NCI-H1694 (cell line): ENCODE measurements around the gene MAP1LC3B.

Source experiments
- DNase-seq: peaks from one replicate; lab custom pipeline; 2025; lab: John Stamatoyannopoulos, UW

MAP1LC3B gene

DNA sequence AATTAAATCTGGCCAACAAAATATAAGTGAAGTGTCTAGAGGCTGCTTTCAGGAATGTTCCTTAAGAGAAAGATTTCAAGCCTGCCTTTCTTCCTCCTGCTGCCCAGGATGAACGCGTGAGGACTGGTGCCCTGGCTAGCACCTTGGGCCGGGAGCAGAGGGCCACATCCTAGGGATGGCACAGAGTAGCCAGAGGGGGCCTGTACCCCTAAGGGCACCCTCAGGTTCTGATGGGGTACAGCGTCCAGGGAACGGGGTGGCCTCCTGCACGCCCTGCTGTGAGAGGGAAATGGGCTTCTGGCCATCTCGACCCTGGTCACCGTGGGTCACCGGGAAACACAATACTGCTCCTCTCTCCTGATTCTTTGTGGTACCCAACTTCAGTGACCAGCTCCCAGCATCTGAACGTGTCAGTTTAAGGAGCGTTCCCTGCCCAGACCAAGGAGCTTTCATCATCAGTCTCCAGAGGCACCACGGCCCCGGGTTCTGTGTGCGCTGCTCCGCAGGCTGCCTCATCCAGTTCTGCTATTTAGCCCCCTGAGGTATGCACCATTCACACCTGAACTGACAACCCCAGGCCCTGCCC, 40.3 kb downstream of the MAP1LC3B start:
- DNase-seq = no peak

DNA sequence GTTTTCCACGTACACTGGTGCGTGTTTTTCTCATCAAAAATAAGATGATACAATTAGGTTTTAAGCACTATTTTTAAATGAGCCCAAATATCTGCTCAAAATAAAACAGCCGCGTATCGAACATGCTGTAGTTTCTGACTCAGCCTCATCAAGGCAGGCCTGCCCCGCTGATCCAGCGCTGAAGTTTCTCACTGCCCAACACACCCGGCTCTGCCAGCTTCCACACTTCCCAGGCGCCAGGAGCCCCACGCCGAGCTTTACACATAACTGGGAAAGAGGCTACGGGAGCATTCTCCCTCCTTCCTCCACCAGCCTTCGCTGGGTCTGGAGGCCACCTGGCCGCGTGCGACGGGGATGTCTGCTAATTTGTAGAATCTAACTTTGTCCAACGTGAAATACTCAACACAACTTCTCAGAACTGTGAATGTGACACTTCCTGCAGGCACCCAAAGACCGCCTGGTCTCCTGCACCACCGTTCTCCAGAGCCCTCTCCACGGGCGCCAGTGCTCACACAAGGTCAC, 42.1 kb downstream of the MAP1LC3B start:
- no peak for DNase-seq

DNA sequence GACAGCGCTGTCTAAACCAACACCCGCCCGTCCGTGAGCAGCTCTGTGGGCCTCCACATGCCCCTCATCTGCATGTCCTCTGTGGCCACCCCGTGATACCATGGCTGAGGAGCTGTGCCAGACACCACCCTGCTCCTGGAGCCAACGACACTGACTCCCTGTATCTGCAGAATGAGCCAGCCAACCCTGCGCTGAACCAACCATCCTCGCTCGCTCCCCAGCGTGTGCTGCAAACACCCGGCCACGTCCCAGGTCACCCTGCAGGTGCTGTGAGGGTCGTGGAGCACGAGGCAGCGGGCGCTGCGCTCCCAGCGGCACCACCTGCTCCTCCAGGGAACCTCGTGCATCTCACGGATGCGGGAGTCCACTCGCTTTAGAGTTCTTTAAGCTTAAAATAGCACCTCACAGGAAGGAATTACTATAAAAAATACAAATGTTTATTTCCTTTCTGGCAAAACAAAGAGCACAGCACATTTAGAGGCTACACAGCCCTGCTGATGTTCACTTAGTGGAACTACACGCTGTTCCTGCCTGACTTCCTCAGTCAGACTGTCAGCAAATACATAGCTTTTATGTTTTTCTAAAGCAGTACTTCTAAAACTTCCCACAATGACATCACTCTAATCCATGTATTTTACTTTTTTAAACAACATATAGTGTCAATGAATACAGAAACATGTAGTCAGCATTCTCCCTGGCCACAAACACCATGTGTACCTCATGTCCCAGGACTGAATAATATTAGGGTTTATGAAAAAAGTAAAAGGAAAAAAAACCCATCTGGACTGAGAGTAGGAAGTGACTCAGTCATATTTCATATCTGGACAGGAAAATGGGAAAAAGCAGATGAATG, 43.5 kb downstream of the MAP1LC3B start:
- DNase-seq = no peak

DNA sequence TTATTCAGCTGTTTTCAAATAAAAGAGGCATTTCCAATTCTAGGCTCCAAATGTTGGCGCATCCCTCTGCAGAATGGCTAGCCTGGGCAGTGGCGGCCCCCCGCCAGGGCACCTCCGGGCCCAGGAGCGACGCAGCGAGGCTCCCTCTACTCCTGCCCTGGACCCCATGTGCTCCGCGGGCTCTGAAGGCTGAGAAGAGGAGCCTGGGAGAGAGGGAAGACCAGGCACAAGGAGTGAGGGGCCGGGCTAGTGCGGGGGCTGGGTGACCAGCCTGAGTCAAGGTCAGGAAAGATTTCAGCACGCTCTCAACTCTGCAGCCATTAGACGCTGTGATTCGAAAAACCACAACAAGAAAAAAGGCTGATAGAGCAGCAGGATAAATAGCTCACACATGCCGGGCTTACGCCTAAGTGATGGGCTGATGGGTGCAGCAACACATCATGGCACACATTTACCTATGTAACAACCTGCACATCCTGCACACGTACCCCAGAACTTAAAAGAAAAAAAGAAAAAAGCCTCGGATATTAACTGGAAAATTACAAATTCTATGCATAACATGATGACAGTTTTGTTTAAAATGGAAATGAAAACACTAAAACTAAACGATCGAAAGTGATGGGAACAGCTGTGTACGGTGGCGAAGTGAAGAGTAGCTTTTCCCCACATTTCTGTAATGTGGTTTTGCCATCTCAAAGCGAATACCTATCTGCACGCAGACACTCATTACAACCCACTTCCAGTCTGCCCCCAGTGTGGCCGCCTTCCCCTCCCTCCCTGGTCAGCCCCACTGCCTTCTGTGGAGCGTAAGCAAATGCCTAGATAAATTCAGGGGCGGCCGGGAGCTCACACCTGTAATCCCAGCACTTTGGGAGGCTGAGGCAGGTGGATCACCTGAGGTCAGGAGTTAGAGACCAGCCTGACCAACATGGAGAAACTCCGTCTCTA, 44.4 kb downstream of the MAP1LC3B start:
- no peak for DNase-seq

DNA sequence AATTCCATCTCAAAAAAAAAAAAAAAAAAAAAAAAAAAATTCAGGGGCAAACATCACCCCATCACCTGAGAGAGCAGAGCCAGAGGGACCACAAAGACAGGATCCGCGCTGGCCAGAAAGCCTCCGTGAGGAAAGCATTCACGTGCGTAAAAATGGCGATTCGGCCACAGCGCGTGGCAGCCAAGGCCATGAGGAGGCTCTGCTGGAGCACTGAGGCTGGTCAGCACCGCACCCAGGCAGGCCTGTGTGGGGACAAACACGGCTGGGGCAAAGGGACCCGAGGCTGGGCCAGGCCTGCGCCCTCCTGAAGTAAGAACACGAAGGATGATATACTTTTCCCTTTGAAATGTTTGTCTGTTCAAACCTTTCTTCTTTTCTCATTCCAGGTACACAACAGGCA, 45.2 kb downstream of the MAP1LC3B start:
- DNase-seq = no peak

DNA sequence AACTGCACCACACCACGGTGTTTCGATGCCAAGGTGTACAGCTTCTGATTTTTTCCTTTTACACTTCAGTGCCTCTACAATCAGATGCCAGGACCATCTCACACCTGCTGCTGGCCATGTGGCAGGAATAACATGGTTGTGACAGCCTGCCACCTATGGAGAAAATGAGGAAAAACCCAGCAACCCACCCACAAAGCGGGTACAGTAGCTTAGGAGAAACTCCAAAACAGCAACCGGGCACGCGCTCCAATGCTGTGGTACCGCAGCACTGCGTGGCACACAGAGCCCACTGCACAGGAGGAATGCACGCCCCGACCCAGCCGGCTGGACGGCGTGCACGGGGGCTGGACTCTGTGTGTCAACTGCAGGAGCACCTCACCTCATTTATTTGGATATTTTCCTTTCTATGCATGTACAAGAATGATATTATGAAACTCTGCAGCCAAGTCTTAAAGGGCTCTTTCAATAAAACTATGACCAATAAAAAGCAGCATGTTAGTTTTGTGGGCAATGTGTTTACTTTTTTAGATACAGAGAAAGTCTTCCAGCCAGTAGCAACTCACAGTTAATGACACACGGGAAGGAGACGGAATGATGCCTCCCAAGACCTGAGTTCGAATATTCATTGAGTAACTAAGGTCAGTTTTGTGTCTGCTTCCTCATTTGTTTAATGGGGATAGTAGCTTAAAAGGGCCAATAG, 45.9 kb downstream of the MAP1LC3B start:
- DNase-seq = no peak

DNA sequence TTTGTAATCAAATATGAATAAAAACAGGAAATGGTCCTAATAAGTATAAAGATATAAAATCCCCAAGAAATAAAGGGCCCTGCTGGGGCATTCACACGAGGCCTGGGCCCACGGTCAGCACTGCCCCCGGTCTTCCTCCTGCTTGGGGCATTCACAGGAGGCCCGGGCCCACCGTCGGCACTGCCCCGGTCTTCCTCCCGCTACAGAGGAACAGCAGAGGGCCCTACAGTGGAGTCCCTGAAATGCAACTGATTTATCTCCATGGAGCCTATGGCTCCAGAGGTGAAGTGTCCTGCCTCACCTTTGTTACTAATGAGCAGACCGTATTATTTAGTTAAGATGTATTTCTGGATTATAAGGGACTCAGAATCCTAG, 46.5 kb downstream of the MAP1LC3B start:
- DNase-seq = no peak

DNA sequence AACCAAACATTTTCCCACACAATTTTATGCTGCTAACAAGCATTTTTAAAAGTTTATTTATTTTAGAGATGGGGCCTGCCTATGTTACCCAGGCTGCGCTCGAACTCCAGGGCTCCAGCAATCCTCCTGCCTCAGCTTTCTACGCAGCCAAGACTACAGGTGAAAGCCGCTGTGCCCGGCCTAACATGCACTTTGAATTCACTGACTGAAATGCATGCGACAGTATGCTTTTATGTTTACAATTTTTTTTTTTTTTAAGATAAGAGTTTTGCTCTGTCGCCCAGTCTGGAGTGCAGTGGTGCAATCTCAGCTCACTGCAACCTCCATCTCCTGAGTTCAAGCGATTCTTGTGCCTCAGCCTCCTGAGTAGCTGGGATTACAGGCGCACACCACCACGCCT, 47.8 kb downstream of the MAP1LC3B start:
- DNase-seq = no peak

DNA sequence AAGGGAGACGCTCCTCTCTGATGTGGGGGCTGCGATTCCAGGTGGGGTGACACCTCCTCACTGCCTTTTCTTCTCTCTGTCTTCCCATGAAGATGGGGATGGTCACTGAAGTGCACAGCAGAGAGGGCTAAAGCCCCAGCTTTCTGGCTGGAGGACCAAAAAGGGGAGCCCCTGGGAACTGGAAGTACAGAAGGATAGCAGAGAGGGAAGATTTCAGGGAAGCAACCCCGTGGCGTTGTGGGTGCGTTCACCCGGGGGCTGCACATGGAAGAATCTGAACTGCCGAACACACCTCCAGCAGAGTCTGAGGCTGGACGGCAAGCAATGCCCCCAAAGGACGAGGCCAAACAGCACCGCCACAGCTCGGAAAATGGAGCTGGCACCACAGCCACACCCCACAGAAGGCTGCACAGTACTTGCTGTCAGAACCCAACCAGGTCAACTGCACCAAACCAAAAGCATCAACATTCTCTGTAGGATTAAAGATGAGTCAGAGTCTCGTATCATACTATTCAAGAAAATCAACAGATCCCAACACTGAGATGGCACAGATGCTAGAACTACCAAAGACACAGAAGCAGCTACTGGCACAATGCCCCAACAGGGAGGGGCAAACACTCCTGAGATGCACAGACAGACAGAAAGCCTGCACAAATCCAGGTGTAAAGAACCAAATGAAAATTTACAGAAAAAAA, 49.9 kb downstream of the MAP1LC3B start:
- DNase-seq = no peak

DNA sequence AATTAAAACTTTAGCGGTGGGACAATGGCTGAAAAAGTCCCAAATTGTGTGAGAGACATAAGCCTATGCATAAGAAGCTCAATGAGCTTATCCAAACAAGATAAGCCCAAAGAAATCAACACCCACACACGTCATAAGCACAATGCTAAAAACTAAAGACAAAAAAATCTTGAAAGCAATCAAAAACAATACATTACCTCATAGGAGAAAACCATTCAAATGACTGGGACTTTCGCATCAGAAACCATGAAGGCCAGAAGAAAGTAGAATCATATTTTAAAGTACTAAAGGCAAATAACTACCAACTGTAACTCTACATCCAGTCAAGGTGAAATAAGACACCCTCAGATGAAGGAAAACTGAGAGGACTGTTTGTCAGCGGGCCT, 50.4 kb downstream of the MAP1LC3B start:
- DNase-seq = no peak

DNA sequence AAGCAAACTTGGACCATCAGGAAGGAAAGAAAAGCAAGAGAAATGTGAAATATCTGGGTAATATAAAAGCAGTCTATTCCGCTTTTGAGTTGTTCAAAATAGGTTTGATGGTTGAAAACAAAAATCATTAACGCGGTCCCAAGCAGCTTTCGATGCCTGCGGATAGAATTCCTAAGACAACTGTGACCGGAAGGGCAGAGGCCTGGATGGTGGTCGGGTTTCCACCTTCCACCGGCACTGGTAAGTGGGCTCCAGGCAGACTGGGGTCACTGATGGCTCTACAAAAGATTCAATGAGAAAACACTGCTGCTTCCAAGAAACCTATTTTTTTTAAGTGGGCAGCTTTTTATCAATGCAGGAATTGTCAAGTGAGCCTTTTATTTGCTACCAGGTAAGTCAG, 50.9 kb downstream of the MAP1LC3B start:
- DNase-seq = no peak

DNA sequence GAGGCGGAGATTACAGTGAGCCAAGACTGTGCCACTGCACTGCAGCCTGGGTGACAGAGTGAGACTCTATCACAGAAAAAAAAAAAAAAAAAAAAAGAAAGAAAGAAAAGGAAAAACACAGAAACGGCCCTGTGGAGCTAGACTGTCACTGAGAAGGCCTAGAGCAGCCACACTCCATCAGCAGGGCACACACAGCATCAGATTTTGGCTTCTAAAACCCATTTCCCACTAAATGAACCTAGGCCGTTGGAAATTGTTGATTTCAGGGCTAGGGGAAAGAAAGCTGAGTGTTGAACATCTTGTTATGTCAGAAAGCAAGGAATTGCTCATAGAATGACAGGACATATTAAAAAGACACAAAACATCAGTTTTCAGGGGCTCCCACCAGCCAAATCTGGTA, 51.8 kb downstream of the MAP1LC3B start:
- no peak for DNase-seq

DNA sequence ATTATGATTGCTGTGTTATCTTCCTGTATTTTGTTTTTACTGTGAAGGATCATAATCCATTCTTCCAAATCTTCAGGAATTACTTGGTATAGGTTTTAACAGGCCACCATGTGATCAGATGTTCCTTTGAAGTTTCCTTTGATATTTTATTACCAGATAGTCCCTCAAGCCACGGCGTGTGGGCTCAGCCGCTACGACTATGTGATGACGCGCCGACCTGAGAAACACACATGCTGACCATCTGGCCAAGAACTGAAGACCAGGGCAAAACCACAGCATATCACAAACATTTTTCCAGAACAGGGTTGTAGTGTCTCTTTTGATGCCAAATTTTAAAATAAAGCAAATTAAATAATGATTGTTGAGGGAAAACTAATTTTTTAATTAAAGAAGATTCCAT, 53.4 kb downstream of the MAP1LC3B start:
- DNase-seq = no peak

DNA sequence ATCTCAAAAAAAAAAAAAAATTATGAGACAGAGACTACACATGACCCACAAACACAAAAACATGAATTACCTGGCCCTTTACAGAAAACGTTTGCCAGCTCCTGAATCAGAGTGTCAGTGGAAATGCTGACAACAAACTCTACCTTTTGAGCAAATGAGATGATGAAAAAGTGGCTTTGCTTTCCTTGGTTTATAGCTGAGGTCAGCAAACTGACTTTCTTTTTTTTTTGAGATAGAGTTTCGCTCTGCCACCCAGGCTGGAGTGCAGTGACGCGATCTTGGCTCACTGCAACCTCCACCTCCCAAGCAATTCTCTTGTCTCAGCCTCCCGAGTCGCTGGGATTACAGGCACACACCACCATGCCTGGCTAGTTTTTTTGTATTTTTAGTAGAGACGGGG, 54.3 kb downstream of the MAP1LC3B start:
- no peak for DNase-seq

DNA sequence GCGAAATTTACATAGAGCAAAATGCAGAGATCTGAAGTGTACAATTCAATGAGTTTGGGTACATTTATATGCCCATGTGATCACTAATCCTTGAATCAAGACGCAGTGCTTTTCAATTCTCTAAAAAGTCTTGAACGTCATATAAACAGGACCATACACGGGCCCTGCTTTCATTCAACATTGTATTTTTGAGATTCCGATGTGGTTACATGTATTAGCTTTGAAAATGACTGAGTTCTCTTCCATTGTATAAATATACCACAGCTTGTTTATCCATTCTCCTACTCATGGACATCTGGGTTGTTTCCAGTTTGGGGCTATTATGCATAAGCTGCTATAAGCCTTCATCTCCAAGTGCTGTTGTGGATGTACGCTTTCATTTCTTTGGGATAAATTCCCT, 55.2 kb downstream of the MAP1LC3B start:
- no peak for DNase-seq

DNA sequence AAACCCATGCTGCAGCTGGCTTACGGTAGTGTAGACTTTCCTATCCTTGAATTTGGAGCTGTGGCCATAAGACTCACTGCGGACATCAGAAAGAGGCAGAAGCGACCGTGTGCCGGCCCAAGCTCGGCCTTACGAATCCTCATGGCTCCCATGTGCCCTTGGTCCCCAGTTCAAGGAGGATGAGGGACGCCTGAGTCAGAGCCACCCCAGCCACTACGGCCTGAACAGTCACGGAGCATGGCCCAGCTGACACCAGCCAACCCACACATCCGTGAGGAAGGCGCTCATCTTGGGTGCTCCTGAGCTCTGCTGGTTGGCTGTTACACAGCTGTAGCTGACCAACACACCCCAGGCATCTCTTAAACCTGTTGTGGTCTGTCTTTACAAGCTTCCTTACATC, 56.7 kb downstream of the MAP1LC3B start:
- no peak for DNase-seq

DNA sequence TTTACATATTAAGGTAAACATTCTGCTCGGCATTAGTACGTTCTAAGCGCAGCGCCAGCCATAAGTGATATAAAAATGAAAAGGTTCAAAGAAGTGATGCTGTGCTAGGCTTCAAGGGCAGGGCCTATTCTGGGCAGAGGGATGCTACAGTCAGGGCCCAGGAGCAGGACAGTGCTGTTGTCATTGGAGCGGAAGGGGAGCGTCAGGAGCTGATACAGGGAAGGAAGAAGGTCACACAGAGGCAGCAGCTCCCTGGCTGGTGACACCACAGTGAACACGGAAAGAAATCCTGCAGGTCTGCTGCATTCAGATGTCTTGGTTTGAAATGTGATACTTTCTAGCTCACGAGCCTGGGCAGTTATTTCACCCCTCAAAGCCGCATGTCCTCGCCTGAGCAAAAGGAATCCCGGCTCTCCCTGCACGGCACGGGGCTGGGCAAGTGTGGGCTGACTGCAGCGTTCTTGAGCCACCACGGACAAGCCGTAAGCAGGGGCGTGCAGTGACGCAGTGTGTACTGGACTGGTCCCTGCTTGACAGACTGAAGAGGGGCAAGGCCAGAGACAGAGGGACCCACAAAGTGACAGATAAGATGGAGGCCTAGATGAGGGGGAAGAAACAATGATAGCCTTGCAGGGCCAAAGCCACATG, 59.6 kb downstream of the MAP1LC3B start:
- DNase-seq = no peak

DNA sequence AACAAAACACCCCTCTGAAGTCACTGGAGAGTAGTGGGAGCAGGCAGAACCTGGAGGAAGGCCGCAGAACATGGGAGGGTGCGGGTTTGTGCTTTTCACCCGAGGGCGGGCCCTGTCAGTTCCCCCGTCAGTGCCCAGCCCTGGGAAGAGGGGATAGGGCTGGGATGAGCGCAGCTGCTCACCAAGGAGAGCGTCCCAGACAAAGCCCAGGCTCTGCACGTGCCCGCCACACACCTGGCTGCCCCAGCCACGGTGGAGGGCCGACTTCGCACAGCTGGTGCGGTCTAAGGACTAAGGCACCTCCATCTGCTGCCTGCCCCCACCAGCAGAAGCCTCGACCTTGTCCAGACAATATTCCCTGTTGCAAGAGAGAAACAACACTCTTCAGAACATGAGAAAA, 61.2 kb downstream of the MAP1LC3B start:
- DNase-seq = no peak
